SK-N-SH (cell line): ENCODE measurements around the gene HDHD5. TPM values are rescaled to one million over a fixed set of nuclear protein-coding genes. Genes with fewer than 3 reads are reported as not detected.
A peak's percentile ranks its signal among the peaks of the same experiment; 100 is the strongest.

Source experiments
- CTCF ChIA-PET: fragments of 300-600, 350-600 bp; formaldehyde crosslinking; extraction: SDS; loops from one replicate; lab custom pipeline; 2021; lab: Yijun Ruan, JAX
- POLR2A ChIA-PET: fragments of 350-600 bp; sonication (Branson Sonifier 250); formaldehyde crosslinking; extraction: SDS; loops from one replicate; lab custom pipeline; 2020; ENCODE audit warnings: antibody characterized with exemption, inconsistent platforms; lab: Yijun Ruan, JAX
- DNase-seq: peaks from one replicate; pipeline ENCODE4 v3.0.0; 2012
- H2AFZ ChIP-seq: fragments of 200-600 bp; sonication (generic); 2 replicates; pipeline ENCODE4 v1.8.1; 2016; ENCODE audit warnings: antibody characterized with exemption, mild to moderate bottlenecking, low read depth
- H3F3A ChIP-seq: fragments of 200-600 bp; sonication (generic); replicated peaks from 2 replicates; pipeline ENCODE3; 2016; ENCODE audit warnings: antibody characterized with exemption, mild to moderate bottlenecking; ENCODE audit not compliant: insufficient read depth
- H3K27ac ChIP-seq, 2 experiments: fragments of 200-500 bp in 1 of 2; fragments of 200-600 bp in 1 of 2; sonication (Bioruptor generic) in 1 of 2; sonication (generic), shearing (Covaris generic) in 1 of 2; 2 replicates each; pipeline versions ENCODE4 v1.5.1 to v1.6.1; 2014 to 2016; ENCODE audit warnings: low read depth in 2 of 2, inconsistent platforms in 1 of 2, low read length in 1 of 2, mild to moderate bottlenecking in 1 of 2, mixed read lengths in 1 of 2
- H3K27me3 ChIP-seq: fragments of 200-600 bp; sonication (generic), shearing (Covaris generic); 2 replicates; pipeline ENCODE4 v1.6.1; 2016; ENCODE audit warnings: mixed run types; ENCODE audit not compliant: insufficient read depth
- H3K36me3 ChIP-seq, 2 experiments: fragments of 200-500 bp in 1 of 2; fragments of 200-600 bp in 1 of 2; sonication (Bioruptor generic) in 1 of 2; sonication (generic) in 1 of 2; replicated peaks in 1 of 2; 2 replicates each; pipeline versions ENCODE3 to v1.5.1; 2014 to 2016; ENCODE audit warnings: low read length in 1 of 2, mild to moderate bottlenecking in 1 of 2; ENCODE audit not compliant: insufficient read depth in 2 of 2, control insufficient read depth in 1 of 2
- H3K4me1 ChIP-seq, 2 experiments: fragments of 200-500 bp in 1 of 2; fragments of 200-600 bp in 1 of 2; sonication (Bioruptor generic) in 1 of 2; sonication (generic), shearing (Covaris generic) in 1 of 2; 2 replicates each; pipeline versions ENCODE4 v1.5.1 to v1.6.1; 2014 to 2016; ENCODE audit warnings: low read depth in 1 of 2, low read length in 1 of 2, mixed run types in 1 of 2; ENCODE audit not compliant: insufficient read depth in 2 of 2, control insufficient read depth in 1 of 2
- H3K4me2 ChIP-seq: fragments of 200-600 bp; sonication (generic), shearing (Covaris generic); 2 replicates; pipeline ENCODE4 v1.6.1; 2017; ENCODE audit warnings: mixed run types
- H3K4me3 ChIP-seq, 2 experiments: fragments of 200-500 bp in 1 of 2; fragments of 200-600 bp in 1 of 2; sonication (Bioruptor generic) in 1 of 2; sonication (generic), shearing (Covaris generic) in 1 of 2; 2 replicates each; pipeline versions ENCODE4 v1.5.1 to v1.8.1; 2014 to 2016; ENCODE audit warnings: low read depth in 2 of 2, inconsistent platforms in 1 of 2, low read length in 1 of 2, mild to moderate bottlenecking in 1 of 2, mixed read lengths in 1 of 2, moderate library complexity in 1 of 2
- H3K79me2 ChIP-seq: fragments of 200-600 bp; sonication (generic); 2 replicates; pipeline ENCODE4 v1.8.1; 2017; ENCODE audit warnings: mild to moderate bottlenecking; ENCODE audit not compliant: insufficient read depth
- H3K9ac ChIP-seq: fragments of 200-600 bp; sonication (generic); 2 replicates; pipeline ENCODE4 v1.6.1; 2017; ENCODE audit warnings: mixed run types
- H3K9me2 ChIP-seq: fragments of 200-600 bp; sonication (generic); 2 replicates; pipeline ENCODE4 v1.6.1; 2017; ENCODE audit warnings: mixed run types
- H3K9me3 ChIP-seq: fragments of 200-600 bp; sonication (generic); 2 replicates; pipeline ENCODE4 v1.6.1; 2017; ENCODE audit warnings: mixed run types, mild to moderate bottlenecking, moderate library complexity
- H4K20me1 ChIP-seq: fragments of 200-600 bp; sonication (generic); 2 replicates; pipeline ENCODE4 v1.6.1; 2017; ENCODE audit warnings: mild to moderate bottlenecking, mixed run types; ENCODE audit not compliant: insufficient read depth
- CTCF ChIP-seq: fragments of 200-600 bp; sonication (generic); IDR thresholded peaks from 2 replicates; pipeline ENCODE4 v1.6.1; 2017; ENCODE audit warnings: antibody characterized with exemption, mild to moderate bottlenecking, moderate library complexity
- EZH2phosphoT487 ChIP-seq: fragments of 200-600 bp; sonication (generic); IDR thresholded peaks from 2 replicates; pipeline ENCODE4 v1.6.1; 2017; ENCODE audit warnings: low read depth, mixed run types, mild to moderate bottlenecking, antibody characterized with exemption, moderate library complexity, borderline replicate concordance
- FOXM1 ChIP-seq: IDR thresholded peaks from 2 replicates; pipeline ENCODE4 v1.4.0; 2012; ENCODE audit warnings: low read depth, mild to moderate bottlenecking
- GABPA ChIP-seq: IDR thresholded peaks from 2 replicates; pipeline ENCODE4 v1.4.0; 2012; ENCODE audit warnings: low read depth, mild to moderate bottlenecking
- IRF3 ChIP-seq: fragments of 150-350 bp; IDR thresholded peaks from 2 replicates; pipeline ENCODE4 v1.6.1; 2016; ENCODE audit warnings: mild to moderate bottlenecking, low read depth, low read length
- JUND ChIP-seq: IDR thresholded peaks from 2 replicates; pipeline ENCODE4 v1.4.0; 2012
- MXI1 ChIP-seq: IDR thresholded peaks from 2 replicates; pipeline ENCODE4 v1.6.1; 2012; ENCODE audit warnings: mild to moderate bottlenecking, low read depth, low read length, improper control_type of control experiment
- PBX3 ChIP-seq: IDR thresholded peaks from 2 replicates; pipeline ENCODE4; 2012
- TCF12 ChIP-seq: IDR thresholded peaks from 2 replicates; pipeline ENCODE4 v1.4.0; 2012
- TEAD4 ChIP-seq: IDR thresholded peaks from 2 replicates; pipeline ENCODE4 v1.4.0; 2012; ENCODE audit warnings: mild to moderate bottlenecking, borderline replicate concordance; ENCODE audit not compliant: insufficient read depth
- USF1 ChIP-seq: IDR thresholded peaks from 2 replicates; pipeline ENCODE4 v1.4.0; 2012; ENCODE audit warnings: low read depth, borderline replicate concordance
- WGBS: methylation state at CpG from one replicate; pipeline ENCODE4 v1.1.6; 2017; ENCODE audit warnings: low lambda C conversion rate; 5-methylcytosine and 5-hydroxymethylcytosine counted together
- polyA plus RNA-seq, 3 experiments: library from polyadenylated mRNA; depleted of rRNA; stranded (reverse); fragments of >200 nt; gene quantifications; 2 replicates each; pipeline ENCODE4 v1.2.3, GENCODE V29; 2012

The HDHD5 gene
- polyA plus RNA-seq, 1 of the 3 experiments (the other 2 are of a cell fraction): 43.3 TPM

GRCh38 chr22:17164392-17165024, 5.4 kb upstream of the HDHD5 start:
- Histone ChIP-seq H3K4me1 (peaks cover 0 to 7% of the 10 kb centered on the region in 2 experiments; a peak in 1 of 4 replicates), H3K9me2 (no peaks in the 10 kb centered on the region), H3K4me2 (no peak overlapping the region), H3K27ac (no peak overlapping the region), H3K9ac (no peak overlapping the region), H3K4me3 (no peak overlapping the region), H3K9me3 (no peaks in the 10 kb centered on the region), H3F3A (no peaks in the 10 kb centered on the region), H3K27me3 (no peaks in the 10 kb centered on the region), H4K20me1 (no peaks in the 10 kb centered on the region), H2AFZ (no peak overlapping the region), H3K36me3 (no peaks in the 10 kb centered on the region), H3K79me2 (peaks cover 7% of the 10 kb centered on the region; the same call in 1 of the 2 replicates)
- peak; percentile 33; the same call in 1 of the 2 replicates for TF ChIP-seq CTCF
- TF ChIP-seq GABPA: no peak
- no peak for TF ChIP-seq PBX3
- no peak for TF ChIP-seq FOXM1
- no peak for TF ChIP-seq TCF12
- TF ChIP-seq MXI1: no peak
- CTCF ChIA-PET: interaction anchor here (1.6 kb wide), 1 partner anchor 9 kb away, joined by 3 read pairs; no protein-coding TSS in a partner anchor
- DNase-seq: peak; percentile 37
- POLR2A ChIA-PET: no interaction called here
- WGBS: 78% methylated on average over 3 of the region's 3 CpGs

- ChIA-PET POLR2A (interaction anchor here (1.3 kb wide), 1 partner anchor 9 kb away, joined by 5 read pairs; no protein-coding TSS in a partner anchor), CTCF (interaction anchor here (1.9 kb wide), 1 partner anchor 9 kb away, joined by 18 read pairs; no protein-coding TSS in a partner anchor)
- Histone ChIP-seq H3K79me2 (peaks cover 10% of the 10 kb centered on the region; the same call in 1 of the 2 replicates), H3K27ac (no peak overlapping the region), H3K4me3 (no peak overlapping the region), H3K4me1 (peaks cover 0 to 7% of the 10 kb centered on the region in 2 experiments; a peak in 1 of 4 replicates), H3K27me3 (no peaks in the 10 kb centered on the region), H4K20me1 (no peaks in the 10 kb centered on the region), H3K4me2 (no peak overlapping the region), H3K9me2 (no peaks in the 10 kb centered on the region), H3K9ac (no peak overlapping the region), H3F3A (peaks cover 6% of the 10 kb centered on the region), H2AFZ (no peak overlapping the region), H3K36me3 (no peaks in the 10 kb centered on the region), H3K9me3 (no peaks in the 10 kb centered on the region)
- TF ChIP-seq TEAD4: no peak
- DNase-seq: no peak
- WGBS: 94% methylated on average over 8 of the region's 8 CpGs
Observed at GRCh38 chr22:17162731-17163130, 3.7 kb upstream of the HDHD5 start.

- Histone ChIP-seq H2AFZ (no peak overlapping the region), H3K4me3 (no peak overlapping the region), H3K27ac (no peak overlapping the region), H3K27me3 (no peaks in the 10 kb centered on the region), H4K20me1 (0 out of 2 replicates have a peak, but pooled peaks cover 2% of the 10 kb centered on the region), H3K9ac (no peak overlapping the region), H3K9me3 (no peaks in the 10 kb centered on the region), H3K36me3 (no peaks in the 10 kb centered on the region), H3F3A (peaks cover 6% of the 10 kb centered on the region), H3K79me2 (peaks cover 18% of the 10 kb centered on the region), H3K4me1 (peaks cover 0 to 9% of the 10 kb centered on the region in 2 experiments; a peak in 1 of 4 replicates), H3K4me2 (no peak overlapping the region), H3K9me2 (no peaks in the 10 kb centered on the region)
- no peak for DNase-seq
- ChIA-PET POLR2A (no interaction called here), CTCF (interaction anchor here (0.9 to 1.9 kb wide), 2 partner anchors 10 to 11 kb away, joined by 3 to 18 read pairs; no protein-coding TSS in a partner anchor)
- WGBS: 89% methylated on average over 3 of the region's 3 CpGs
- TF ChIP-seq EZH2phosphoT487 (no peak), IRF3 (no peak), USF1 (no peak), JUND (no peak), CTCF (no peak)
Observed at GRCh38 chr22:17161991-17162390, 2.9 kb upstream of the HDHD5 start.
